SU-DHL-6 (cell line): ENCODE measurements around the gene CLSTN2.

Experiments
- H2AFZ ChIP-seq: fragments of 200-600 bp; sonication (generic); 2 replicates; pipeline ENCODE4 v1.6.1; 2014; ENCODE audit warnings: low read depth, mild to moderate bottlenecking, moderate library complexity, mixed read lengths, antibody characterized with exemption, low read length; ENCODE audit not compliant: severe bottlenecking
- H3F3A ChIP-seq: fragments of 200-600 bp; shearing (Covaris generic); 2 replicates; pipeline ENCODE4 v1.6.0; 2016; ENCODE audit warnings: antibody characterized with exemption, mild to moderate bottlenecking; ENCODE audit not compliant: insufficient read depth
- H3K27ac ChIP-seq: fragments of 200-600 bp; sonication (generic); 2 replicates; pipeline ENCODE4 v1.5.1; 2016; ENCODE audit warnings: low read depth, mild to moderate bottlenecking, low read length, moderate library complexity, mixed read lengths
- H3K27me3 ChIP-seq: fragments of 200-600 bp; sonication (generic), shearing (Covaris generic); 2 replicates; pipeline ENCODE4 v1.6.0; 2014; ENCODE audit warnings: mild to moderate bottlenecking, low read length
- H3K36me3 ChIP-seq: fragments of 200-600 bp; sonication (generic); 2 replicates; pipeline ENCODE4 v1.6.1; 2014; ENCODE audit warnings: mild to moderate bottlenecking, low read length, mixed read lengths
- H3K4me2 ChIP-seq: fragments of 300-600, 200-600 bp; shearing (Covaris generic), sonication (generic); 2 replicates; pipeline ENCODE4 v1.6.0; 2014; ENCODE audit warnings: low read length, low read depth, mild to moderate bottlenecking; ENCODE audit not compliant: poor library complexity, severe bottlenecking
- H3K4me3 ChIP-seq: fragments of 200-600 bp; sonication (generic); 2 replicates; pipeline ENCODE4 v1.5.1; 2014; ENCODE audit warnings: antibody characterized with exemption, low read length, mild to moderate bottlenecking, mixed read lengths; ENCODE audit not compliant: insufficient read depth, poor library complexity, severe bottlenecking
- H3K79me2 ChIP-seq: fragments of 200-600 bp; sonication (generic); 2 replicates; pipeline ENCODE4 v1.6.1; 2014; ENCODE audit warnings: mild to moderate bottlenecking, low read length, moderate library complexity; ENCODE audit not compliant: insufficient read depth
- H3K9ac ChIP-seq: fragments of 200-600 bp; sonication (generic); 2 replicates; pipeline ENCODE4 v1.7.0; 2014; ENCODE audit warnings: mild to moderate bottlenecking, low read length
- H3K9me2 ChIP-seq: fragments of 200-600 bp; sonication (generic); replicated peaks from 2 replicates; pipeline ENCODE4 v1.6.1; 2014; ENCODE audit warnings: low read length; ENCODE audit not compliant: insufficient read depth
- H3K9me3 ChIP-seq: fragments of 200-600 bp; sonication (generic); 2 replicates; pipeline ENCODE4 v1.6.1; 2014; ENCODE audit warnings: low read length, mixed read lengths; ENCODE audit not compliant: insufficient read depth
- H4K20me1 ChIP-seq: fragments of 200-600 bp; sonication (generic); 2 replicates; pipeline ENCODE4 v1.6.1; 2014; ENCODE audit warnings: low read depth, mild to moderate bottlenecking, antibody characterized with exemption, low read length, moderate library complexity, mixed read lengths
- EZH2phosphoT487 ChIP-seq: fragments of 200-600 bp; sonication (generic), shearing (Covaris generic); conservative IDR thresholded peaks from 2 replicates; pipeline ENCODE4 v1.6.1; 2018; ENCODE audit warnings: mild to moderate bottlenecking, antibody characterized with exemption, low read length, moderate library complexity, mixed read lengths
- TF ChIP-seq, protein P1 (sequence below): fragments of 200-600 bp; sonication (generic); IDR thresholded peaks from one replicate; pipeline ENCODE4 v1.5.1; 2017; ENCODE audit warnings: antibody characterized with exemption, mild to moderate bottlenecking, low read length, moderate library complexity; ENCODE audit not compliant: insufficient read depth, poor library complexity, severe bottlenecking

CLSTN2 gene

DNA sequence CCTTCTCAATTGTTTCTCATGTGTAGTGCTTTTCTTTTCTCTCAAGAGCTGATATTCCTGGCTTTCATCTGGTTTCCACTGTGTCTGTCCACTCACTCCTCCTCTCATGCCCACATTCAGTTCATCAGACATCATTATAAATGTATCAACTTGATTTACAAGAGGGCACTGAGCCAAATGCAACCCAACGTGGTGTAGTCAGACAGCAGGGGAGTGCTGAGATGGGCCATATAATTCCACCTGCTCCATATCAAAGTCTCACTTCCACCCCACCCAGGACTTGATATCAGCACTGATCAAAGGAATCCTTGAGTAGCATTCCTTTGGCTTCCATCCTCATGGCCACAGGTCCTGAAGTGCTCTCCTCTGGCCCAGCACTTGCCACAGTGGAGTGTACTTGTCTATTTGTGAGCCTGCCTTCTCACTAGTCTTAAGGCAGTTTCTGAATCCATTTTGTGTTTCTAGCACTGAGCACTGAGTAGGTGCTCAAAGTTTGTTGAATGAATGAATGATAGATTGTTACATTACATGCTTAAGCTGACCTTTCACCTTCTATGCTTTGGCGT, 252.8 kb downstream of the CLSTN2 start:
- no peaks in the 10 kb centered on the region for H3K27me3 ChIP-seq
- H3K27ac ChIP-seq: no peak overlapping the region
- H3K36me3 ChIP-seq: no peaks in the 10 kb centered on the region
- H3K4me2 ChIP-seq: no peak overlapping the region
- no peaks in the 10 kb centered on the region for H3K9me2 ChIP-seq
- no peaks in the 10 kb centered on the region for H3K9me3 ChIP-seq
- no peaks in the 10 kb centered on the region for H3K79me2 ChIP-seq
- H4K20me1 ChIP-seq: no peaks in the 10 kb centered on the region
- TF ChIP-seq, protein P1, sequence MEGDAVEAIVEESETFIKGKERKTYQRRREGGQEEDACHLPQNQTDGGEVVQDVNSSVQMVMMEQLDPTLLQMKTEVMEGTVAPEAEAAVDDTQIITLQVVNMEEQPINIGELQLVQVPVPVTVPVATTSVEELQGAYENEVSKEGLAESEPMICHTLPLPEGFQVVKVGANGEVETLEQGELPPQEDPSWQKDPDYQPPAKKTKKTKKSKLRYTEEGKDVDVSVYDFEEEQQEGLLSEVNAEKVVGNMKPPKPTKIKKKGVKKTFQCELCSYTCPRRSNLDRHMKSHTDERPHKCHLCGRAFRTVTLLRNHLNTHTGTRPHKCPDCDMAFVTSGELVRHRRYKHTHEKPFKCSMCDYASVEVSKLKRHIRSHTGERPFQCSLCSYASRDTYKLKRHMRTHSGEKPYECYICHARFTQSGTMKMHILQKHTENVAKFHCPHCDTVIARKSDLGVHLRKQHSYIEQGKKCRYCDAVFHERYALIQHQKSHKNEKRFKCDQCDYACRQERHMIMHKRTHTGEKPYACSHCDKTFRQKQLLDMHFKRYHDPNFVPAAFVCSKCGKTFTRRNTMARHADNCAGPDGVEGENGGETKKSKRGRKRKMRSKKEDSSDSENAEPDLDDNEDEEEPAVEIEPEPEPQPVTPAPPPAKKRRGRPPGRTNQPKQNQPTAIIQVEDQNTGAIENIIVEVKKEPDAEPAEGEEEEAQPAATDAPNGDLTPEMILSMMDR: no peak
- TF ChIP-seq EZH2phosphoT487: no peak
- H2AFZ ChIP-seq: no peak overlapping the region
- H3K9ac ChIP-seq: no peak overlapping the region
- no peaks in the 10 kb centered on the region for H3F3A ChIP-seq
- H3K4me3 ChIP-seq: no peak overlapping the region

DNA sequence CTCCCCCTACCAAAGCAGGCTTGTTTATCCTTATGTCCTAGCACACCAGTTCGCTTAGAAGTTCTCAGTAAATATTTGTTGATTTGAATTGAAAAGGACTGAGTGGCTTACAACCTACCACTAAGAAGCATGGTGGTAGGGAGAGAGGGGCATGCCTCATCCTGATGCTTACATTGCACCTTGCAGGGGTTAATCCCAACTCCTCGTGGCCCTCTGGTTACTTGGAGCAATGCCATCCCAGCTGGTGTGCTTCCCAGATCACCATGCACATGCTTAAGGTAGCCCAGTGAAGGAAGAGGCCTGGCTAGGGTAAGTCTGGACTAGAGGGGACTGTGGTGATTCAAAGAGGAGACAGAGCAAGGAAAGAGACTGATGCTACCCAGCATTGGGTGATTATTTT, 253.3 kb downstream of the CLSTN2 start:
- Histone ChIP-seq H3F3A (no peaks in the 10 kb centered on the region), H3K9me2 (no peaks in the 10 kb centered on the region), H3K4me2 (no peak overlapping the region), H4K20me1 (no peaks in the 10 kb centered on the region), H3K27ac (no peak overlapping the region), H3K27me3 (no peaks in the 10 kb centered on the region), H3K4me3 (no peak overlapping the region), H3K9ac (no peak overlapping the region), H3K79me2 (no peaks in the 10 kb centered on the region), H3K9me3 (no peaks in the 10 kb centered on the region), H3K36me3 (no peaks in the 10 kb centered on the region), H2AFZ (no peak overlapping the region)
- no peak for TF ChIP-seq EZH2phosphoT487
- TF ChIP-seq, protein P1: no peak

DNA sequence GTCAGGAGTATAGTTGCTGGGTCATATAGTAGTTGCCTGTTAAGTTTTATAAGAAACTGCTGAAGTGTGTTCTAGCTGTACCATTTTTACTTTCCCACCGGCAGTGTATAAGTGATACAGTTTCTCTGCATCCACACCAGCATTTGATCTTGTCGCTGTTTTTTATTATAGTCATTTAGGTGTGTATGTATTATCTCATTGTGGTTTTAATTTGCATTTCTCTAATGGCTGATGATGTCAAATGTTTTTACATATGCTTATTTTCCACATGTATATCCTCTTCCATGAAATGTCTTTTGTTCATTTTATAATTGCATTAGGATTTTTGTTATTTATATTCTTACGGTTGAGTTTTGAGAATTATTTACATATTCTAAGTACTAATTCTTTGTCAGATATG, 254.3 kb downstream of the CLSTN2 start:
- TF ChIP-seq, protein P1: no peak
- TF ChIP-seq EZH2phosphoT487: no peak
- H3K4me3 ChIP-seq: no peak overlapping the region

More for the DNA sequence above, 254.3 kb downstream of the CLSTN2 start:
- H3K4me2 ChIP-seq: no peak overlapping the region
- no peaks in the 10 kb centered on the region for H3F3A ChIP-seq
- H4K20me1 ChIP-seq: no peaks in the 10 kb centered on the region
- no peaks in the 10 kb centered on the region for H3K36me3 ChIP-seq
- H2AFZ ChIP-seq: no peak overlapping the region
- H3K27me3 ChIP-seq: no peaks in the 10 kb centered on the region
- H3K9me3 ChIP-seq: no peaks in the 10 kb centered on the region
- H3K9me2 ChIP-seq: no peaks in the 10 kb centered on the region
- no peaks in the 10 kb centered on the region for H3K79me2 ChIP-seq
- no peak overlapping the region for H3K9ac ChIP-seq
- no peak overlapping the region for H3K27ac ChIP-seq
